Lower leg skin (tissue), 4 donors: ENCODE data around the gene ASAH2. TPM values are rescaled to one million over a fixed set of nuclear protein-coding genes. Genes with fewer than 3 reads are reported as not detected.

Experiments used
- DNase-seq, 2 donors: peaks; one replicate each; pipeline ENCODE4 v3.0.0-alpha.2; 2019; ENCODE audit warnings: low spot score in 2 of 2
- H3K4me3 ChIP-seq: fragments of 200-600 bp; sonication (generic); 2 replicates; pipeline ENCODE4 v1.5.1; 2017; ENCODE audit warnings: mild to moderate bottlenecking, low read depth; ENCODE audit not compliant: poor library complexity, severe bottlenecking
- POLR2A ChIP-seq, 2 donors: fragments of 450-650 bp; IDR thresholded peaks; one replicate each; pipeline ENCODE4 v1.6.1; 2016 to 2017; ENCODE audit warnings: antibody characterized with exemption in 2 of 2, mild to moderate bottlenecking in 1 of 2, moderate library complexity in 1 of 2
- WGBS, 2 donors: methylation state at CpG; one replicate each; pipeline ENCODE4 v1.1.5; 2018; 5-methylcytosine and 5-hydroxymethylcytosine counted together
- intact Hi-C: fragments of 100-400 bp; cut with DNase I; formaldehyde crosslinking; loops from one replicate; pipeline ENCODE4 v1.15.0; 2023; ENCODE audit warnings: low total_unique reads
- total RNA-seq, 4 donors: library from RNA; depleted of rRNA; stranded (reverse); fragments of >200 nt; gene quantifications; one replicate each; pipeline ENCODE4 v1.1.0, GENCODE V29; 2016
- TF ChIP-seq, protein P1 (sequence below), 3 donors: fragments of 450-650 bp; IDR thresholded peaks; one replicate each; pipeline ENCODE4 v1.5.1; 2016; ENCODE audit warnings: antibody characterized with exemption in 3 of 3, mild to moderate bottlenecking in 3 of 3, moderate library complexity in 2 of 3

The ASAH2 gene
- total RNA-seq, 4 donors from 2014 or later, result 0.04 to 0.36 (median 0.29) TPM; not detected in 1

DNA sequence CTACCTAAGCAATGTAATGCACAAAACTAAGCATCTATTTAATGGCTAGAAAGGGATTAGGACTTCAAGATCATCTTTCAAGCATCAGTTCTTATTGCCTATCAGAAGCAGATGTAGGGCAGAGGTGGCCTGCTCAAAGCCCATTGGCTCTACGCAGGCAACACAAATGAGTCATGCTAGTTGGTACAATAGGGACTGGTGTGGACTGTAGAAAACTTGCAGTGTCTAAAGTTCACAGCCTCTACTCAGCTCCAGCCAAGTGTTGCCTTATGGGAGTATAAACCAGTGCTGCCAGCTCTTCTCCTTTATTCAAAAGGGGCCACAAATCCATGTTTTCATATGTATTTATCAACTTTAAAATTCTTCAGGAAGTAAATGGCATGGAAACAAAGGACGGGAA is 31.7 kb downstream of the ASAH2 start:
- no peak overlapping the region for H3K4me3 ChIP-seq
- WGBS, 2 donors, result 91 to 92% methylated on average over 2 of the region's 2 CpGs
- TF ChIP-seq, protein P1, sequence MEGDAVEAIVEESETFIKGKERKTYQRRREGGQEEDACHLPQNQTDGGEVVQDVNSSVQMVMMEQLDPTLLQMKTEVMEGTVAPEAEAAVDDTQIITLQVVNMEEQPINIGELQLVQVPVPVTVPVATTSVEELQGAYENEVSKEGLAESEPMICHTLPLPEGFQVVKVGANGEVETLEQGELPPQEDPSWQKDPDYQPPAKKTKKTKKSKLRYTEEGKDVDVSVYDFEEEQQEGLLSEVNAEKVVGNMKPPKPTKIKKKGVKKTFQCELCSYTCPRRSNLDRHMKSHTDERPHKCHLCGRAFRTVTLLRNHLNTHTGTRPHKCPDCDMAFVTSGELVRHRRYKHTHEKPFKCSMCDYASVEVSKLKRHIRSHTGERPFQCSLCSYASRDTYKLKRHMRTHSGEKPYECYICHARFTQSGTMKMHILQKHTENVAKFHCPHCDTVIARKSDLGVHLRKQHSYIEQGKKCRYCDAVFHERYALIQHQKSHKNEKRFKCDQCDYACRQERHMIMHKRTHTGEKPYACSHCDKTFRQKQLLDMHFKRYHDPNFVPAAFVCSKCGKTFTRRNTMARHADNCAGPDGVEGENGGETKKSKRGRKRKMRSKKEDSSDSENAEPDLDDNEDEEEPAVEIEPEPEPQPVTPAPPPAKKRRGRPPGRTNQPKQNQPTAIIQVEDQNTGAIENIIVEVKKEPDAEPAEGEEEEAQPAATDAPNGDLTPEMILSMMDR (IDR thresholded peaks at IDR 0.05), result no peak
- no peak for TF ChIP-seq POLR2A (IDR thresholded peaks at IDR 0.05)
- DNase-seq, result no peak
- intact Hi-C loops, result no loop called here

DNA sequence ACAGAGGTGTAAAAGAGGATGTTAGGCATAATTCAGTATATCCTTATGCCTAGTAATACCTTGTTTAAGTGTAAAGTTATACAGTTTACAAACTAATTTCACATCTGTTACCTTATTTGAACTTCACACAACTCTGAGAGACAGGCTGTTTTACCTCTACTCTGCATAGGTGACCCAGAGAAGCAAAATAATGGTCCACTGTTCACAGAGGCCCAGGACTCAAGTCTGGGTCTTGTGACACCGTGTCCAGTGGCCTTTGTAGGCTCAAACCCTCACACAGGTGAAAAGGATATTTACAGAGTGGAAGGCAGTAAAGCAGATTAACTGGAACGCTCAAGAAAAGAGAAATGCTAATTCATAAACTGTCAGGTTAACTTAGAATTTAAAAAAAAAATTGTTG is 32.1 kb downstream of the ASAH2 start:
- no peak for DNase-seq
- 77 to 91% methylated on average over 2 of the region's 2 CpGs for WGBS, 2 donors
- no peak overlapping the region for H3K4me3 ChIP-seq
- intact Hi-C loops, result no loop called here
- TF ChIP-seq, protein P1 (IDR thresholded peaks at IDR 0.05), result no peak

- WGBS, 2 donors, result 67 to 79% methylated on average over 3 of the region's 3 CpGs
- no peak overlapping the region for H3K4me3 ChIP-seq
- intact Hi-C loops, result no loop called here
- TF ChIP-seq, protein P1 (IDR thresholded peaks at IDR 0.05), result no peak
- no peak for TF ChIP-seq POLR2A (IDR thresholded peaks at IDR 0.05)
- DNase-seq, result no peak
Observed at GRCh38 chr10:50216894-50217293, 34.4 kb downstream of the ASAH2 start.

DNA sequence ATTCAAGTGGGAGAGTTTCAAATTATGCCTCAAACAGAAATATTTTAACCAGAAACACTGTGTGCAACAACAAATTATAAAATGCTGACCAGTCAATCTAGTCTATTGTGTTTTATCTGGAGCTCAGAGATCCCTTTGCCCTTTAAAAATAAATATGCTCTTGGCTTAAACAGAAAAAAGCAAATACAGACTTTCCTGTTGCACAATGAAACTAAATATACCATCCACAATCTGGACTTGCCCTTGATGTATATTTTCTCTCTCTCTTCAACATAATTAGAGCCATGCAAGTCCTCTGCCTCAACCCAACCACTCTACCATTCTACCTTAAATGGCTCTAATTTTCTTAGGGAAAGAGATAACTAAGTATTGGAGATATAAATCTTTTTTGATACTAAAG is 34.9 kb downstream of the ASAH2 start:
- intact Hi-C loops, result no loop called here
- TF ChIP-seq, protein P1 (IDR thresholded peaks at IDR 0.05), result no peak
- no peak for TF ChIP-seq POLR2A (IDR thresholded peaks at IDR 0.05)
- no peak overlapping the region for H3K4me3 ChIP-seq
- no peak for DNase-seq

- WGBS, 2 donors, result 69 to 73% methylated on average over 3 of the region's 3 CpGs
- intact Hi-C loops, result no loop called here
- no peak for TF ChIP-seq POLR2A (IDR thresholded peaks at IDR 0.05)
- TF ChIP-seq, protein P1 (IDR thresholded peaks at IDR 0.05), result no peak
Observed at GRCh38 chr10:50211670-50212069, 39.6 kb downstream of the ASAH2 start.

GRCh38 chr10:50210876-50211275 is 40.4 kb downstream of the ASAH2 start:
- H3K4me3 ChIP-seq, result no peak overlapping the region
- DNase-seq, result no peak
- intact Hi-C loops, result no loop called here
- no peak for TF ChIP-seq POLR2A (IDR thresholded peaks at IDR 0.05)
- TF ChIP-seq, protein P1 (IDR thresholded peaks at IDR 0.05), result no peak

More at GRCh38 chr10:50211670-50212069, 39.6 kb downstream of the ASAH2 start:
- DNase-seq, result no peak
- H3K4me3 ChIP-seq, result no peak overlapping the region
